Activated naive CD4-positive, alpha-beta T cell treated with anti-CD3 and anti-CD28 coated beads for 36 hours (primary cell): ENCODE results near the gene ZNF566. TPM values are rescaled to one million over a fixed set of nuclear protein-coding genes. Genes with fewer than 3 reads are reported as not detected.

Experiments used
- CTCF ChIA-PET: fragments of 350-600 bp; sonication (Branson Sonifier 250); formaldehyde crosslinking; loops from one replicate; lab custom pipeline; 2021; ENCODE audit warnings: antibody characterized with exemption; lab: Charles Lee
- DNase-seq: peaks from one replicate; pipeline ENCODE4 v3.0.0-alpha.2; 2020
- H3K27ac Mint-ChIP-seq: one replicate; pipeline ENCODE4 v1.8.0; 2021; ENCODE audit warnings: mild to moderate bottlenecking, mixed read lengths
- H3K27me3 Mint-ChIP-seq: one replicate; pipeline ENCODE4 v1.8.0; 2021; ENCODE audit warnings: low read depth, mixed read lengths
- H3K36me3 Mint-ChIP-seq: one replicate; pipeline ENCODE4 v1.8.0; 2021; ENCODE audit warnings: low read depth, mixed read lengths
- H3K4me1 Mint-ChIP-seq: one replicate; pipeline ENCODE4 v1.8.0; 2021; ENCODE audit warnings: low read depth, mixed read lengths
- H3K4me3 Mint-ChIP-seq: one replicate; pipeline ENCODE4 v1.8.0; 2021; ENCODE audit warnings: mild to moderate bottlenecking, moderate library complexity, mixed read lengths
- H3K9me3 Mint-ChIP-seq: one replicate; pipeline ENCODE4 v1.8.0; 2021; ENCODE audit warnings: mixed read lengths
- intact Hi-C: fragments of 100-400 bp; cut with micrococcal nuclease; formaldehyde crosslinking; loops from one replicate; pipeline ENCODE4 v1.15.1; 2023
- total RNA-seq, 2 experiments: library from RNA; stranded (reverse); gene quantifications; one replicate each; pipeline ENCODE4 v1.2.3, GENCODE V29; 2021

Gene ZNF566
- 1 to 10 TPM; 4.4 to 5.3 TPM for total RNA-seq

DNA sequence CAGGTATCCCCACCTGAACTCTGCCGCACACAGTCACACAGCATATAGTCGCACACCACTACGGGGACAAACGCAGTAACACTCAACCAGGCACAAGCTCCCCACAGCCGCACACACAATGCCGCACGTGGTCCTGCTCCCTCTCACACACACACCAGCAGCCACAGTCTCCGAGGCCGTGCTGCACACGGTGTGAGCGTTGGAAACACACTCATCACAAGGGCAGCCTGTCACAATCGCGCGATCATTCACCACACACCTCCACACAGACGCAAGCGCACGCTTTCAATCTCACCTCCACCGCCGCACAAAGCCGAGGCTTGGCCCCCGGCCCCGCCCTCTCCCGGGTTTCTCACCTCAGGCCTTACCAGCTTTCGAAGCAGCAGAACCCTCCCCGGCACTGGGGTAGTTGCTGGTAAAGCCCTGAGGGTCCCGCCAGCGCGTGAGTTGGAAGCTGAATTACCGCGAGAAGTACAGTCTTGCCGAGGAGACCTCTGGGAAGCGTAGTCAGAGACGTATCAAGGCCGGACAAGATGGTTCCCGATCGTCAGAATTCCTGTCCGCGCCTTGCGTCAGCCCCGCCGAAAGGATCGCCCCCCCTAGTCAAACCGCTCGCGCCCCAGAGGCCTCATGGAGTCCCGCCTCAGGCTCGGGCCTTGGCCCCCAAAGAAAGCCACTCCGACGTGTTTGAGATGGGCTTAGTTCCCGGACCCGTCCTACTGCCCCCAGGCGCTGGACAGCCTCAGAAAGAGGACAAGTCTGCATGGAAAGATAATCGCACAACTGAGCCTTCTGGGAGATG lies at the start of gene ZNF566:
Gene ZNF566 (minus strand): TSS at position 444 of the 802 bp plus-strand sequence. CDS start 13,004 bp downstream, outside the sequence.
- Mint-ChIP-seq H3K27me3 (no peaks in the 10 kb centered on the region), H3K9me3 (peaks cover 28% of the 10 kb centered on the region), H3K4me3 (peak within 1 kb of the TSS; percentile 96), H3K4me1 (peaks cover 19% of the 10 kb centered on the region), H3K36me3 (peaks cover 31% of the 10 kb centered on the region), H3K27ac (peak within 1 kb of the TSS; percentile 98)
- CTCF ChIA-PET, result no interaction called here
- peak; percentile 95 for DNase-seq
- intact Hi-C loops, result loop anchor here (1.0 to 5.0 kb wide), 13 partner anchors 39 to 742 kb away; partner anchors contain the start of genes LIN37, PSENEN, U2AF1L4 and ZFP14

DNA sequence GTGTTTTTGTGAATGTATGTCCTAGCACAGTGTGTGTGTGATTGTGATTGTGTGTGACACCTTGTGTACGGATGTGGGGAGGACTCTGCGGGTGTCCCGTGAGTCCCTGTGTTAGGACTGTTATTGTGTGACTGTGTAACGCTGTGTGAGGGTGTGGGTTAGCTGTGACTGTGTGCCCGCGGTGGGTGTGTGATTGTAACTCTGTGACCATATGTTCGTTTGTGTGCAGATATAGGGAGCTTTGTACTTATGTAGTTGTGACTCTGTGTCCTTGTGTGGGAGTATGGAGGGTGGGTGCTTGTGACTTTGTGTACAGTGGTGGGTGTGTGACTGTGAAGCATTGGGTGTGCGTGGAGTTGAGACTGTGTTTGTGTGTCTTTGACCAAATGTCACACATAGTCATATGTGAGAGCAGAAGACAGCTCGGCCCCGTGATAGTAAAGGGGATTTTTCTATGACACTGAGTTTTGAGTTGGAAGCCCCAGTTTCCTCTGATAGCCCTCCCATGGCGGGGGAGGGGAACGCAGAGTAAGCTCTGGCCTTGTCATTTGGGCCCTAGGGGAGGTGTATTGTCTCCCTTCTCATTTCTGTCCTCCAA lies 39.7 kb upstream of the ZNF566 start:
- DNase-seq, result peak; percentile 65
- Mint-ChIP-seq H3K27ac (peak overlapping the region; percentile 98), H3K36me3 (peaks cover 57% of the 10 kb centered on the region), H3K4me1 (peaks cover 16% of the 10 kb centered on the region), H3K4me3 (peak overlapping the region; percentile 100), H3K9me3 (peaks cover 29% of the 10 kb centered on the region), H3K27me3 (no peaks in the 10 kb centered on the region)
- CTCF ChIA-PET, result interaction anchor here (0.6 kb wide), 1 partner anchor 73 kb away, joined by 4 read pairs; no protein-coding TSS in a partner anchor
- intact Hi-C loops, result loop anchor here (1.0 to 2.0 kb wide), 13 partner anchors 40 to 682 kb away; partner anchors contain the start of genes ZFP14, ZFP82, ZNF345 and ZNF529

DNA sequence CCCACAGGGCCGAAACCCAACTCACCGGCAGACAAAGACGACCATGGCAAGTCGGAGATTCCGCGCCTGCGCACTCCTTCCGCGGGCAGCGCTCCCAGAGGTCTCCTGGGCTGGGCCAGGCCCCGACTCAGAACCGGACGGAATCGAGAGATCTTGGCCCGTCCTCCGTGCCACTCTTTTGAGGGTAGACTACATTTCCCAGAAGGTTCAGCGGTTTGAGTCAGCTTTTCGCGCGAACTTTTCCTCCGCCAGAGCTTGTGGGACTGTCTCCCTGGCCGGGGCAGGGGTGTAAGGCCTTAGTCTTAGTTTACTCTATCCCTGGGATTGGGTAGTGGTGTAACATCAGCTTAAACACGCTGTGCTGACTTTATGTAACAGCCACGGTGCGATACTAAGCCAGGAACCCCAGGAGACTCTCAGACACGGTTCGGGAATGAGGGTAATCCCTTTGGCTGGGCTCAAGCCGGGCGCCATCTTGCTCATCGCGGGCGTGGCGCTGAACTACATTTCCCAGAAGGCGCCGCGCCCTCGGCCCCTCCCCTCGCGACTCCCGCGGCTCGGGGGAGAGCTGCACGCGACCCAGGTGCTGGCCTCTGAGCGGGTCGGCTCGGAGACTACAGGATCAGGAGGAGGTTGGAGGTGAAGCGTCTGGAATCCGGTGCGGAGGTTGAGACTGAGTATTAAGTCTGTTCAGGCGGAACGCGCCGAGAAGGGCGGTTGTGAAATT lies 39.0 kb upstream of the ZNF566 start, which contains the start of gene ZNF260:
Gene ZNF260 (minus strand): TSS at position 78 of the 727 bp plus-strand sequence. CDS start 13,033 bp downstream, outside the sequence.
- H3K4me3 Mint-ChIP-seq, result peak within 1 kb of the TSS; percentile 100
- peaks cover 26% of the 10 kb centered on the region for H3K9me3 Mint-ChIP-seq
- peaks cover 16% of the 10 kb centered on the region for H3K4me1 Mint-ChIP-seq
- CTCF ChIA-PET, result interaction anchor here (0.7 kb wide), 1 partner anchor 168 kb away, joined by 3 read pairs; no protein-coding TSS in a partner anchor
- peak within 1 kb of the TSS; percentile 98 for H3K27ac Mint-ChIP-seq
- no peaks in the 10 kb centered on the region for H3K27me3 Mint-ChIP-seq
- peaks cover 58% of the 10 kb centered on the region for H3K36me3 Mint-ChIP-seq
- intact Hi-C loops, result loop anchor here (1.0 to 2.0 kb wide), 13 partner anchors 39 to 682 kb away; partner anchors contain the start of genes ZFP14, ZFP82, ZNF345 and ZNF529
- DNase-seq, result peak; percentile 96

DNA sequence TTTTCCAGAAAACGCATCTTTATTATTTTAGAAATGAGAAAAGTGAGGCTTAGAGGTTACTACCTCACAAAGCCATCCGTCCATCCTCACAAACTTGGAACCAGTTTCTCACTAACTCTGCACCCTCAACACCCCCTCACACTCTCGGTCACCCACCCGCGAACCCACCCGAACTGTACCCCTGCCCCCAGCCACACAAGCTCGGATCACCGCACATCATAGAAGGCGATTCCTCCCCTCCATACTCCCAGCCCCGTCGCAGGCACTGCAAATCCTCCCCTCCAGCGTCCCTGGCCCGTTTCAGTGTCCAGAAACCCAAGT lies 38.5 kb upstream of the ZNF566 start:
- peaks cover 16% of the 10 kb centered on the region for H3K4me1 Mint-ChIP-seq
- peaks cover 27% of the 10 kb centered on the region for H3K9me3 Mint-ChIP-seq
- CTCF ChIA-PET, result no interaction called here
- DNase-seq, result no peak
- peaks cover 59% of the 10 kb centered on the region for H3K36me3 Mint-ChIP-seq
- H3K4me3 Mint-ChIP-seq, result peak overlapping the region; percentile 100
- intact Hi-C loops, result loop anchor here (1.0 to 2.0 kb wide), 13 partner anchors 39 to 683 kb away; partner anchors contain the start of genes ZFP14, ZFP82, ZNF345 and ZNF529
- H3K27ac Mint-ChIP-seq, result peak overlapping the region; percentile 98
- H3K27me3 Mint-ChIP-seq, result no peaks in the 10 kb centered on the region

DNA sequence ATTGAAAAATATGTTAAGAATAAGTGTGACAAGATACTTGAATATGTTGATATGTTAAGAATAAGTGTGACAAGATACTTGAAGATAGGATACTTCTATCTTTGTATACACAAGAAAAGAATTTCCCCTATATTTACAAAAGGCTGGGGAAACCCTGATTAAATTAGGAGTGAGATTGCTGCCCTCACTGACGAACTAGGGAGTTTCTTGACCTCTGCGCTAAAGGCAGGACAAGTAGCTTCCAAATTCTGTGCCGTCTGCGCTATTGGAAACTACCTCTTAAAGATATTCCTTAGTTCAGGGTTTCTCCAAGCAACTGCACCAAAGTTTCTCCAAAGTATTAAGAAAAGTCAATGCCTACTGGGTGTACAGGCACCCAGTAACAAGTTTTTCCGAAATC lies 38.0 kb upstream of the ZNF566 start:
- H3K4me3 Mint-ChIP-seq, result peak overlapping the region; percentile 100
- peaks cover 58% of the 10 kb centered on the region for H3K36me3 Mint-ChIP-seq
- H3K27ac Mint-ChIP-seq, result peak overlapping the region; percentile 98
- H3K4me1 Mint-ChIP-seq, result peaks cover 16% of the 10 kb centered on the region
- intact Hi-C loops, result no loop called here
- CTCF ChIA-PET, result no interaction called here
- DNase-seq, result no peak
- H3K27me3 Mint-ChIP-seq, result no peaks in the 10 kb centered on the region
- H3K9me3 Mint-ChIP-seq, result peaks cover 26% of the 10 kb centered on the region

DNA sequence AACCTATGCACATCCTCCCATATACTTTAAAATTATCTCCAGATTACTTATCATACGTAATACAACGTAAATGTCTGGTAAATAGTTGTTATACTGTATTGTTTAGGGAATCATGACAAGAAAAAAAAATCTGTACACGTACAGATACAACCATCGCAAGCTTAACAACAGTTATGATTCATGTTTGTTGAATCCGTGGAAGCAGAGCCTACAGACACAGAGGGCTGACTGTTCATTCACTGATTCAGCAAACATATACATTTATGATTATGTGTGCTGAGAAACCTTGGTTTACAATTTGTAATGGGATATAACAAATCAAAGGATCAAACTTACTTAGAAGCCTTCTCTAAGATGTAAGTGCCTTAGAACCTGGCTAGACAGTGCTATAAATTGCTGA lies 37.2 kb upstream of the ZNF566 start:
- Mint-ChIP-seq H3K27me3 (no peaks in the 10 kb centered on the region), H3K27ac (no peak overlapping the region), H3K4me1 (peaks cover 16% of the 10 kb centered on the region), H3K4me3 (peak overlapping the region; percentile 44), H3K36me3 (peaks cover 59% of the 10 kb centered on the region), H3K9me3 (peaks cover 26% of the 10 kb centered on the region)
- DNase-seq, result no peak
- CTCF ChIA-PET, result no interaction called here
- intact Hi-C loops, result no loop called here

DNA sequence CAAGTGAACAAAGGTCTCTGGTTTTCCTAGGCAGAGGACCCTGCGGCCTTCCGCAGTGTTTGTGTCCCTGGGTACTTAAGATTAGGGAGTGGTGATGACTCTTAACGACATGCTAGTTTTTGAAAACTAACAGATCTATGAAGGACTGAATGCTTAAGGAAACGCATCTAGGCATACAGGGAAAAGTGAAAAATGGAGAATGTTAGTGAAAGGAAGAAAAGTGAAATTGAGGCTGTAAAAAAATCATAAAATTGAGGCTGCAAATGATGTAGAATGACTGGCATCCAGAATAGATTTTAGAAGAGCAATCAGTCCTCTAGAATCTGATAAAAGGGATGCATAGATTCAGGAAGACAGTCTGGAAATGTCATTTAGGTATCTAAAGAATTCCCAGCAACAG lies 35.3 kb upstream of the ZNF566 start:
- H3K4me3 Mint-ChIP-seq, result no peak overlapping the region
- H3K4me1 Mint-ChIP-seq, result peaks cover 16% of the 10 kb centered on the region
- DNase-seq, result no peak

DNA sequence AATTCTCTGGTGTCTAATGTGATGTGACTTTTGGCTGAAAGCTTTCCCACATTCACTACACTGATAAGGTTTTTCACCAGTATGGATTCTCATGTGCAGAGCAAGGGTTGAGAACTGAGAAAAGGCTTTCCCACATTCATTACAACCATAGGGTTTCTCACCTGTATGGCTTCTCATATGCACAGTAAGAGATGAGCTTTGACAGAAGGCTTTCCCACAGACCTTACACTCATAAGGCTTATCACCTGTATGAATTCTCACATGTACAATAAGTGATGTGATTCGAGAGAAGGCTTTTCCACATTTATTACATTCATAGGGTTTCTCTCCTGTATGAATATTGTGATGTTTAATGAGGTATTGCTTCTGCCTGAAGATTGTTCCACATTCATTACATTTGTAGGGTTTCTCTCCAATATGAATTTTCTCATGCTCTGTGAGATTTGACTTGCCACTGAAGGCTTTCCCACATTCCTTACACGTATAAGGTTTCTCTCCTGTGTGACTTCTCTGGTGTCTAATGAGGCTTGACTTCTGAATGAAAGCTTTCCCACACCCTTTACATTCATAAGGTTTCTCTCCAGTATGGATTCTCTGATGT lies 24.8 kb upstream of the ZNF566 start:
- Mint-ChIP-seq H3K27ac (no peak overlapping the region), H3K36me3 (peaks cover 64% of the 10 kb centered on the region), H3K27me3 (no peaks in the 10 kb centered on the region), H3K9me3 (peaks cover 65% of the 10 kb centered on the region), H3K4me3 (no peak overlapping the region), H3K4me1 (no peaks in the 10 kb centered on the region)
- CTCF ChIA-PET, result no interaction called here
- intact Hi-C loops, result no loop called here
- no peak for DNase-seq

More for the DNA sequence above, 35.3 kb upstream of the ZNF566 start:
- Mint-ChIP-seq H3K27ac (no peak overlapping the region), H3K9me3 (peaks cover 29% of the 10 kb centered on the region), H3K27me3 (no peaks in the 10 kb centered on the region), H3K36me3 (peaks cover 69% of the 10 kb centered on the region)
- intact Hi-C loops, result no loop called here
- CTCF ChIA-PET, result no interaction called here

DNA sequence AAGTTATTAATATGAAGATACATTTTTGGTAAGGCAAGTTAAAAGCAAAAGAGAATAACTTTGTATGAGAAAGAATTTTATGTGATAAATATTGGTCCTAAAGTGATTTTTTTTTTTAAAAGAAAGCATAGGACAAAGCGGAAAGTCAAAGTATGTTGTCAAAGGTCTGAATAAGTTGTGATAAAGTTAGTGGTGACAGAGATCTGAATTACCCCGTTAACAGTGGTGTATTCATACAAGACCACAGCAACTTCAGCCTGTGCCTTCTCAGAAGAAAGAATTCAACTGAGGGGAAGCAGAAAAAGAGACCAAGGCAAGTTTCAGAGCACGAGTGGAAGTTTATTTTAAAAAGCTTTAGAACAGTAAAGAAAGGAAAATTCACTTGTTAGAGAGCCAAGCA lies 19.0 kb upstream of the ZNF566 start:
- H3K4me1 Mint-ChIP-seq, result no peaks in the 10 kb centered on the region
- no peak for DNase-seq
- H3K27me3 Mint-ChIP-seq, result no peaks in the 10 kb centered on the region
- peaks cover 39% of the 10 kb centered on the region for H3K9me3 Mint-ChIP-seq
- H3K27ac Mint-ChIP-seq, result no peak overlapping the region
- no peak overlapping the region for H3K4me3 Mint-ChIP-seq
- CTCF ChIA-PET, result no interaction called here
- peaks cover 22% of the 10 kb centered on the region for H3K36me3 Mint-ChIP-seq
- intact Hi-C loops, result no loop called here

DNA sequence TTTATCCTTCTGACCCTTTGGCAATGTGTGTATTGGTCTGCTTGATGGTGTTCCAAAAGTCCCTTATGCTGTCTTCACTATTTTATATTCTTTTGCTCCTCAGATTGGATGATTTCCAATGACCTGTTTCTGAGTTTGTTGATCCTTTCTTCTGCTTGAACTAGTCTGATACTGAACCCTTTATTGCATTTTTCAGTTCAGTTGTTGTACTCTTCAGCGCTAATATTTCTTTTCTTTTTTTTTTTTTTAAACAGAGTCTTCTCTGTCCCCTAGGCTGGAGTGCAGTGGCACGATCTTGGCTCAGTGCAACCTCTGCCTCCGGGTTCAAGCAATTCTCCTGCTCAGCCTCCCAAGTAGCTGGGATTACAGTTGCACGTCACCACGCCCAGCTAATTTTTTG lies 12.6 kb upstream of the ZNF566 start:
- no peak overlapping the region for H3K27ac Mint-ChIP-seq
- H3K4me3 Mint-ChIP-seq, result no peak overlapping the region
- peaks cover 17% of the 10 kb centered on the region for H3K36me3 Mint-ChIP-seq
- DNase-seq, result no peak
- intact Hi-C loops, result no loop called here
- no peaks in the 10 kb centered on the region for H3K4me1 Mint-ChIP-seq
- H3K27me3 Mint-ChIP-seq, result no peaks in the 10 kb centered on the region
- CTCF ChIA-PET, result no interaction called here
- H3K9me3 Mint-ChIP-seq, result peaks cover 40% of the 10 kb centered on the region

DNA sequence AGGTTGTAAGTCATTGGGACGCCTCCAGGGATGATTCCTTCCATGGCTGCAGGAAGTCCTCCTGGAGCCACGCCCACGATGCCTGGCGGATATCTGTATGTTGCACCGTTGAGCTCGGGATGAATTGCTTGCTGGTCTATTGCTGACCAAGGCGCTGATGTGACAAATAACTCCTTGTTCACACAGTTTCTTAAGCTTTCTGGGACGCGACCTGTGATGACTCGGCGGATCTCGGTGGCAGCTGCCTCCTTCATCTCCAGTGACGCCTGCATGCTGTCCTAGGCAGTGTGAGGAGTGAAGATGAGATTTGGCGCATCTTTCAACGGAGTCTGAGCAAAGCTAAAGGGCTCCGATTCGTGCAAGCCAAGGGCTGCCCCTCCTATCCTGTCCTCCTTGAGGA lies 7.6 kb upstream of the ZNF566 start:
- H3K27me3 Mint-ChIP-seq, result no peaks in the 10 kb centered on the region
- H3K27ac Mint-ChIP-seq, result no peak overlapping the region
- no peak overlapping the region for H3K4me3 Mint-ChIP-seq
- no peak for DNase-seq
- H3K36me3 Mint-ChIP-seq, result peaks cover 11% of the 10 kb centered on the region
- intact Hi-C loops, result no loop called here
- CTCF ChIA-PET, result no interaction called here
- peaks cover 42% of the 10 kb centered on the region for H3K9me3 Mint-ChIP-seq
- no peaks in the 10 kb centered on the region for H3K4me1 Mint-ChIP-seq
